AG09309 (cell line): Measurements from ENCODE around the gene AMBRA1.
A peak's percentile ranks its signal among the peaks of the same experiment; 100 is the strongest.

Experiments used
- DNase-seq: peaks from one replicate; pipeline ENCODE4 v3.0.0-alpha.2; 2010; ENCODE audit warnings: low read depth
- H3K4me3 ChIP-seq: 2 replicates; pipeline ENCODE4 v1.5.1; 2011; ENCODE audit warnings: mild to moderate bottlenecking, low read depth, low read length, moderate library complexity; ENCODE audit not compliant: control insufficient read depth
- CTCF ChIP-seq: IDR thresholded peaks from 2 replicates; pipeline ENCODE4 v1.5.1; 2011; ENCODE audit warnings: mild to moderate bottlenecking, low read depth, low read length, inconsistent platforms; ENCODE audit not compliant: insufficient read depth, control insufficient read depth; ENCODE audit errors: missing control alignments

The AMBRA1 gene

DNA sequence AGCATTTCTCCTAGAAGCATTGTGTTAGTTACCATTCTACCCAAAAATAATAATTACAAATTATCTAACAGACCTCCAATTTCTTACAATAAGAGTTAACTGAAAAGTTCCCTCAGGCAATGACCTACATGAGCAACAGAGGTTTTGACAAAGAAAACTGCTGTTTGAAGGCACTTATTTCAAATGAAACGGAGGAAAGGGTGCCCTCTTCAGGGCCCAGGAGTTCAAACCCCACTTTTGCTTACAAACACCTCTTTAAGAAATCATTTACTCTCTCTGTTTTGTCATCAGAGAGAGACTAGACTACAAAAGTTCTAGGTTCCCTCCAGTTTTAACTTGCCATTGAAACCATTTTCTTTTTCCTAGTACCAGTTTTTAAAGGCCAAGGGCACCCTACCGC is 56.7 kb downstream of the AMBRA1 start:
- H3K4me3 ChIP-seq, result no peak overlapping the region
- no peak for DNase-seq
- TF ChIP-seq CTCF, result peak; percentile 24

GRCh38 chr11:46535688-46536087 is 58.1 kb downstream of the AMBRA1 start:
- DNase-seq, result no peak
- no peak for TF ChIP-seq CTCF
- H3K4me3 ChIP-seq, result no peak overlapping the region

DNA sequence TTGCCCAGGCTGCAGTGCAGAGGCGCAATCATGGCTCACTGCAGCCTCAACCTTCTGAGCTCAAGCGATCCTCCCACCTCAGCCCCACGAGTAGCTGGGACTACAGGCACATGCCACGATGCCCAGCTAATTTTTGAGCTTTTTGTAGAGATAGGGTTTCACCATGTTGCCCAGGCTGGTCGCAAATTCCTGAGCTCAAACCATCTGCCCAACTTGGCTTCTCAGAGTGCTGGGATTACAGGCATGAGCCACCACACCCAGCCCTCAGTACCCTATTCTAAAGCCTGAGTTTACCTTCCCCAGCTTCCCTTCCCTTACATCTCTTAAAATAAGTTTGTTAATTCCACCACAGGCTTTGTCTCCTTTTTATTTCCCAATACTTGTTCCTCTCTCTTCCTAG is 59.1 kb downstream of the AMBRA1 start:
- TF ChIP-seq CTCF, result no peak
- DNase-seq, result no peak

DNA sequence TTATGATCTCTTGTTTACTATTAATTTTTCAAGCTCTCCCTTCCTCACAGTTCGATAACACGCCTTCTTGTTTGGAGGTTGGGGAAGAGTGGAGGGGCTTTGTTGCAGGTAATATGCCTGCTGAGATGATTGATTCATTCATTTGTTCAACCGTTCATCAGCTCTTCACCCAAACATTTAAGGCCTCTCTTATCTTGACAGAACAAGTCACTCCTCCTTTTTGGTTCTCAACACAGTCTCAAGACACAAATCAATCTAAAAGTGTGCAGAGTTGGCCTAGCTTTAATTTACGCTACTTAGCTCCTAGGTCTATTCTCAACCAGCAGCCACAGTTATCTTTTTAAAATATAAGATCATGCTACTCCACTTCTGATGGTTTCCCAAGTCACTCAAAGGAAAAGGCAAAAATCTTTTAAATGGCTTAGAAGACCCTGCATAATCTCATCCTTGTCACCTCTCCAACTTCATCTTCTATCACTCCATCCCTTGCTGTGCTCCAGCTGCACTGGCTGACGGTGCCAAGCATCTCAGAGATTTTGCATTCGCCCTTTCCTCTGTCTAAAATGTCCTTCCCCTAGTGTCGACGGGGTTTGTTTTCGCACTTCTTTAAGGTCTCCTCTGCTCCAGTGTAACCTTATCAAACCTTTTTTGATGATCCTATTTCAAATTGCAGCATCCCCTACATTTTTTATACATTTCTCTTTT is 60.3 kb downstream of the AMBRA1 start:
- no peak overlapping the region for H3K4me3 ChIP-seq
- no peak for DNase-seq
- TF ChIP-seq CTCF, result no peak

More for the DNA sequence above, 59.1 kb downstream of the AMBRA1 start:
- no peak overlapping the region for H3K4me3 ChIP-seq

GRCh38 chr11:46529928-46530574 is 63.8 kb downstream of the AMBRA1 start:
- no peak for TF ChIP-seq CTCF
- DNase-seq, result no peak
- no peak overlapping the region for H3K4me3 ChIP-seq

DNA sequence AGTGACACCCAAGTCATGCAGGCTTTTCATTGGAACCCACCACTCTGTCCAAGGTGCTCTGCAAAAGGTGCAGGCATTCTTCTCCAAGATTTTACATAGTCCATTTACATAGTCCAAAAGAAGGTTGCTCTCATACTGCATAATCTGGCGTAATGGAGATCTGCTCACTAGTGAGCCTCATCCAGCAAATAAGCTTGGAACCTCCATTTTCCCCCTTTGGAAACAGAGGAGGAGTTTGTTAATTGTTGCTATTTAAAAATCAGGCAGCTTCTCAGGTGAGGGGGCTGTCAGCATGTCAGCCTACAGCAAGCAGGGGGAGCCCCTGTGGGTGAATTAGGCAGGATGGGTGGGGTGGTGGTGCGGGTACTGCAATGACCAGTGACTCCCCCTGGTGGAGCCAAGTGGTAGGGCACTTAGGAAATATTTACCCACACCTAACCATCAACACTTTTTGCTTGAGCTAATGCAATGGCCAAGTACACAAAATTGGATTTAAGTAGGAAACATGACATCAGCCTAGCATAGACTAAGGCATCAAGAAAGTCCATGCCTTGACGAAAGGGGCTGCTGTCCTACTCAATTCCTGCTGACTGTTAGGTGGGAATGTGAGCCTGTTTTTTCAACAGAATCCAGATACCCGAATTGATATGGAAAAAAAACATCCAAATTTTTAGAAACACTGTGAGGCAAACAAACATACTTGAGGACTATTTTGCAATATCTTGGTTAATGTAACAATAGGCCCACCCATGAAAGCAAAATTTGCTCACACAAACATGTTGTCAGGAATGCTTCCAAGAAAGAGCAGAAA is 64.5 kb downstream of the AMBRA1 start:
- peak; percentile 92 for TF ChIP-seq CTCF
- H3K4me3 ChIP-seq, result no peak overlapping the region
- DNase-seq, result no peak
